Measurements from ENCODE around the gene SAMD9.

DNA sequence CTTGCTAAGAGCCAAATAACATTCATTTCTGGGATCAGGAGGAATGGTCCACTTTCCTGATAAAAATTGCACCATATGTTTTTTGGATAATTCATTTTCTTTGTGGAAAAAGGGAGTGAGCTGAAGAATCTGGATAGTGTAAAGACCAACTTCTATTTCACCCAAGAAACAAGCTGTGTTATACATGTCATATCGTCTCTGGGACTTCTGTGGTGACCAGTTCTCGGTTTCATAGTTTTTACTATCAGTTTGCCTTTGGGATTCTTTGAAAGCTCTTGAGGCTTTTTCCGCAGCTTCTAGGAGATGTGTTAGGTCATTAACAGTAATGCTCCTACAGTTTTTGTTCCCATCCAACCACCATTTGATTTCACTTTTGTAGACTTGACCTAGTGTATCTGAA is 14.4 kb upstream of the SAMD9 start:
- TF ChIP-seq, protein P1, sequence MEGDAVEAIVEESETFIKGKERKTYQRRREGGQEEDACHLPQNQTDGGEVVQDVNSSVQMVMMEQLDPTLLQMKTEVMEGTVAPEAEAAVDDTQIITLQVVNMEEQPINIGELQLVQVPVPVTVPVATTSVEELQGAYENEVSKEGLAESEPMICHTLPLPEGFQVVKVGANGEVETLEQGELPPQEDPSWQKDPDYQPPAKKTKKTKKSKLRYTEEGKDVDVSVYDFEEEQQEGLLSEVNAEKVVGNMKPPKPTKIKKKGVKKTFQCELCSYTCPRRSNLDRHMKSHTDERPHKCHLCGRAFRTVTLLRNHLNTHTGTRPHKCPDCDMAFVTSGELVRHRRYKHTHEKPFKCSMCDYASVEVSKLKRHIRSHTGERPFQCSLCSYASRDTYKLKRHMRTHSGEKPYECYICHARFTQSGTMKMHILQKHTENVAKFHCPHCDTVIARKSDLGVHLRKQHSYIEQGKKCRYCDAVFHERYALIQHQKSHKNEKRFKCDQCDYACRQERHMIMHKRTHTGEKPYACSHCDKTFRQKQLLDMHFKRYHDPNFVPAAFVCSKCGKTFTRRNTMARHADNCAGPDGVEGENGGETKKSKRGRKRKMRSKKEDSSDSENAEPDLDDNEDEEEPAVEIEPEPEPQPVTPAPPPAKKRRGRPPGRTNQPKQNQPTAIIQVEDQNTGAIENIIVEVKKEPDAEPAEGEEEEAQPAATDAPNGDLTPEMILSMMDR (optimal IDR thresholded peaks at IDR 0.05 in 1 of 3, IDR thresholded peaks at IDR 0.05 in 1 of 3, conservative IDR thresholded peaks at IDR 0.05 in 1 of 3; ENCODE audit: extremely low read depth in 1 of 3, insufficient read depth in 2 of 3, low read length in 3 of 3): no peak
- TF ChIP-seq EZH2 (IDR thresholded peaks at IDR 0.05; ENCODE audit: low read length): no peak

Data from keratinocyte (primary cell).